ENCODE measurements around the gene KLHL17.
A peak's percentile ranks its signal among the peaks of the same experiment; 100 is the strongest.

The KLHL17 gene

GRCh38 chr1:923991-924655, 36.3 kb upstream of the KLHL17 start:
- Histone ChIP-seq H3K4me3 (peak overlapping the region; percentile 50 to 66), H3K27ac (peak overlapping the region; percentile 50 to 64), H3K36me3 (no peaks in the 10 kb centered on the region), H3K27me3 (peaks cover 0 to 61% of the 10 kb centered on the region in 2 donors), H3K4me1 (peaks cover 3 to 60% (median 46%) of the 10 kb centered on the region in 4 donors), H3K9me3 (no peaks in the 10 kb centered on the region)
- no peak for TF ChIP-seq CTCF (IDR thresholded peaks at IDR 0.05)
- DNase-seq, result no peak
- intact Hi-C loops (cut with DNase I; ENCODE audit: low total_unique reads), result loop anchor here (2.0 kb wide), 1 partner anchor 19 kb away; no protein-coding TSS in a partner anchor

- peaks cover 3 to 60% (median 45%) of the 10 kb centered on the region in 4 donors for H3K4me1 ChIP-seq
- H3K4me3 ChIP-seq, result peak overlapping the region; percentile 50 to 66
- DNase-seq, result no peak
- intact Hi-C loops (cut with DNase I; ENCODE audit: low total_unique reads), result no loop called here
- H3K36me3 ChIP-seq, result no peaks in the 10 kb centered on the region
- H3K9me3 ChIP-seq, result no peaks in the 10 kb centered on the region
- peaks cover 0 to 53% of the 10 kb centered on the region in 2 donors for H3K27me3 ChIP-seq
- H3K27ac ChIP-seq, result peak overlapping the region; percentile 50 to 64
- TF ChIP-seq CTCF (IDR thresholded peaks at IDR 0.05), result no peak
Measured at GRCh38 chr1:924656-925560, 35.5 kb upstream of the KLHL17 start.

GRCh38 chr1:925561-926421, 34.6 kb upstream of the KLHL17 start:
- peak overlapping the region in 1 of 2 donors; percentile 50 for H3K27ac ChIP-seq
- peaks cover 3 to 51% (median 38%) of the 10 kb centered on the region in 4 donors for H3K4me1 ChIP-seq
- peak overlapping the region; percentile 50 to 66 for H3K4me3 ChIP-seq
- DNase-seq, result peak in 1 of 2 donors; percentile 51
- H3K27me3 ChIP-seq, result peaks cover 0 to 44% of the 10 kb centered on the region in 2 donors
- intact Hi-C loops (cut with DNase I; ENCODE audit: low total_unique reads), result no loop called here
- no peak for TF ChIP-seq CTCF (IDR thresholded peaks at IDR 0.05)
- no peaks in the 10 kb centered on the region for H3K36me3 ChIP-seq
- H3K9me3 ChIP-seq, result no peaks in the 10 kb centered on the region

DNA sequence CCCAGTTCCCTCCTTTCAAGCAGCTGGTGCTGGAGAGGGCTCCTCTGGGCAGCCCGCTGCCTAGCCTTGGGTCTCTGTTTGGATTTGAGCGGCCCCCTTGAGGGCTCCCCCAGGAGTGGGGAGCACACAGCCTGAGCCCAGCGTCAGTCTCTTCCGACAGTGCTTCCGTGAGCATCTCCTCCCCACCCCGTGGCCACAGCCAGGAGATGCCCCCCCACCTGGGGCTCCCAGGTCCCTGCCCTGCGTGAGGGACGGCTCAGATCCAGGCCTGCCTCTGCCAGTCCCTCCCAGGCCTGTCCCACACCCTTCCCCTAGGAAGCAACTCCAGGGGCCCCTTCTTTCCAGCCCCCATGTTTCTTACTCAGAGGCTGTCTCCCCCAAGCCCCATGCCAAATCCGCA, 33.1 kb upstream of the KLHL17 start:
- no peaks in the 10 kb centered on the region for H3K36me3 ChIP-seq
- no peak overlapping the region for H3K4me3 ChIP-seq
- no peak for DNase-seq
- intact Hi-C loops (cut with DNase I; ENCODE audit: low total_unique reads), result no loop called here
- H3K4me1 ChIP-seq, result peaks cover 3 to 37% (median 28%) of the 10 kb centered on the region in 4 donors
- no peaks in the 10 kb centered on the region for H3K9me3 ChIP-seq
- H3K27me3 ChIP-seq, result peaks cover 0 to 44% of the 10 kb centered on the region in 2 donors
- no peak overlapping the region for H3K27ac ChIP-seq
- no peak for TF ChIP-seq CTCF (IDR thresholded peaks at IDR 0.05)

- Histone ChIP-seq H3K27ac (no peak overlapping the region), H3K4me3 (no peak overlapping the region), H3K36me3 (no peaks in the 10 kb centered on the region), H3K4me1 (peaks cover 3 to 35% (median 26%) of the 10 kb centered on the region in 4 donors), H3K27me3 (peaks cover 0 to 45% of the 10 kb centered on the region in 2 donors), H3K9me3 (no peaks in the 10 kb centered on the region)
- TF ChIP-seq CTCF (IDR thresholded peaks at IDR 0.05), result no peak
- intact Hi-C loops (cut with DNase I; ENCODE audit: low total_unique reads), result no loop called here
- no peak for DNase-seq
Measured at GRCh38 chr1:927748-928147, 32.6 kb upstream of the KLHL17 start.

Measured in tibial artery (tissue), 4 donors.